ENCODE data around the gene PTPN14.

The PTPN14 gene

GRCh38 chr1:214370615-214371014 is 180.8 kb downstream of the PTPN14 start:
- TF ChIP-seq, protein P1, sequence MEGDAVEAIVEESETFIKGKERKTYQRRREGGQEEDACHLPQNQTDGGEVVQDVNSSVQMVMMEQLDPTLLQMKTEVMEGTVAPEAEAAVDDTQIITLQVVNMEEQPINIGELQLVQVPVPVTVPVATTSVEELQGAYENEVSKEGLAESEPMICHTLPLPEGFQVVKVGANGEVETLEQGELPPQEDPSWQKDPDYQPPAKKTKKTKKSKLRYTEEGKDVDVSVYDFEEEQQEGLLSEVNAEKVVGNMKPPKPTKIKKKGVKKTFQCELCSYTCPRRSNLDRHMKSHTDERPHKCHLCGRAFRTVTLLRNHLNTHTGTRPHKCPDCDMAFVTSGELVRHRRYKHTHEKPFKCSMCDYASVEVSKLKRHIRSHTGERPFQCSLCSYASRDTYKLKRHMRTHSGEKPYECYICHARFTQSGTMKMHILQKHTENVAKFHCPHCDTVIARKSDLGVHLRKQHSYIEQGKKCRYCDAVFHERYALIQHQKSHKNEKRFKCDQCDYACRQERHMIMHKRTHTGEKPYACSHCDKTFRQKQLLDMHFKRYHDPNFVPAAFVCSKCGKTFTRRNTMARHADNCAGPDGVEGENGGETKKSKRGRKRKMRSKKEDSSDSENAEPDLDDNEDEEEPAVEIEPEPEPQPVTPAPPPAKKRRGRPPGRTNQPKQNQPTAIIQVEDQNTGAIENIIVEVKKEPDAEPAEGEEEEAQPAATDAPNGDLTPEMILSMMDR (IDR thresholded peaks at IDR 0.05; ENCODE audit: low read depth, low read length), result no peak
- H3K4me3 ChIP-seq (ENCODE audit: low read depth, low read length), result no peak overlapping the region

DNA sequence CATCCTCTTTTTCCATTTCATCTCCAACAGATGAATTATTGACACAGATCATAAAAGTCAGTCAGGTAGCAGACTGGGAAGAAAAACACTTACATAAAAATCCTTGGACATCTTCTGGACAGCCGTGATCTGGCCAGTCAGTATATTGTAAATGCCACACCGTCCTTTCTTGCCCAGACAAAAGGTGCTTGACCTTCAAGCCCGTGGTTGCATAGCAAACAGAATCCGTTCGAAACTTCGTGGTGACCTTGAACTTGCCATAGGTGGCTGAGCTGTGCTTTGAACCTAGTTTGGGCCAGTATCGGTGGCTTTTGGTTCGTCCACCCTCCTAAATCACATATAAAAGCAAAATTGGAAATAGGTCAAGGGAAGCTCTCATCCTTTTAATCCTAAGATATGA is 182.0 kb downstream of the PTPN14 start:
- TF ChIP-seq, protein P1 (IDR thresholded peaks at IDR 0.05; ENCODE audit: low read depth, low read length), result no peak
- no peak overlapping the region for H3K4me3 ChIP-seq (ENCODE audit: low read depth, low read length)

DNA sequence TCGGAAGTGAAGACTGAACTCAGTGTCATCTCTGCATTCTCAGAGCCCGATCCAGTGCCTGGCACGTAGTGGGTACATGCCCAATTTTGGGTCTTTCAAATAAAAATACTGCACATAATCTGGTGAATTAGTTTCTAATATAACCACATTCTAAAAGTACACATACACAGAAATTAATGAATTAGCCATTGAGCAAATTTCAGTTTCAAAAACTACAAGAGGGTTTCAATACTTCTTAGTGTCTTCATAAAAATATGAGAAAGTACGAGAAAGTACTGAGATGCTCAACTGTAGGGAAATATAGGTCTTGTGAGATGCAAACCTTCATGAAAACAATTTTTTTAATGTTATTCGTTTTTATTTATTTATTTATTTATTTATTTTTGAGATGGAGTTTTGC is 183.6 kb downstream of the PTPN14 start:
- no peak overlapping the region for H3K4me3 ChIP-seq (ENCODE audit: low read depth, low read length)
- TF ChIP-seq, protein P1 (IDR thresholded peaks at IDR 0.05; ENCODE audit: low read depth, low read length), result no peak

GRCh38 chr1:214364786-214365295 is 186.6 kb downstream of the PTPN14 start:
- TF ChIP-seq, protein P1 (IDR thresholded peaks at IDR 0.05; ENCODE audit: low read depth, low read length), result no peak

DNA sequence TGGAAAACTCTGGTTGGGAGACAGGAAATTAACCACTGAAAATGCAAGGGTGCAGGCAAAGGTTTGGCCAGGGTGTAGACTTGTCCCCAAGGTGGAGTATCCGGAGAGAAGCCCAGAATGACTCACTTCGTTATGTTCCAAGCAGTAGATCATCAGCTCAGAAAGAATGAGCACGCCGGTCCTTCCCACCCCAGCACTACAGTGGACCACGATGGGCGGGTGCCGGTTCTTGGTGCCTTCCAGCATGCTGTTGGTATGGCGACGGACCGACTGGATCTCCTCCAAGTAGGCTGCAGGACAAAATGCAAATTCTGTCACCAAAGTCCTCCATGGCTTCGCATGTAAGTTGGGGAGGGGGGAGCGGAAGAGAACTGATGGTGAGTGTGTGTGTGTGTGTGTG is 187.0 kb downstream of the PTPN14 start:
- H3K4me3 ChIP-seq (ENCODE audit: low read depth, low read length), result no peak overlapping the region
- TF ChIP-seq, protein P1 (IDR thresholded peaks at IDR 0.05; ENCODE audit: low read depth, low read length), result no peak

More at GRCh38 chr1:214364786-214365295, 186.6 kb downstream of the PTPN14 start:
- H3K4me3 ChIP-seq (ENCODE audit: low read depth, low read length), result no peak overlapping the region

DNA sequence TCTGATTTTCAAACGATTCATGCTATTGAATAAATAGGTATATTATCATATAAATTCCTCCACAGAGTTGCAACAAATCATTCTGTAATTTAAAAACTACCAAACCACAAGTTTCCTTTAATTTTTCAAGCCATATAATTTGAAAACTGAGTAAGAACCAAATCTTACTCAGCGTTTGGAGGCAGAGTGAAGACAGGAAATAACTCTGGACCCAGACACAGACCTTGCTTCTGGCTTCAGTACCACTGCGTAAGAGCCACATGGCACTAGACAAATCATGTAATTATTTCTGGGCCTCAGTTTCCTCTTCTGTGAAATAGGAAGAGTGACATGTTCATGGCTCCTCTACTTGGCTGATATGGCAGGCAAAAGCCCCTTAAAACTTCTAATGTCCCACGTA is 188.0 kb downstream of the PTPN14 start:
- TF ChIP-seq, protein P1 (IDR thresholded peaks at IDR 0.05; ENCODE audit: low read depth, low read length), result no peak
- H3K4me3 ChIP-seq (ENCODE audit: low read depth, low read length), result no peak overlapping the region

DNA sequence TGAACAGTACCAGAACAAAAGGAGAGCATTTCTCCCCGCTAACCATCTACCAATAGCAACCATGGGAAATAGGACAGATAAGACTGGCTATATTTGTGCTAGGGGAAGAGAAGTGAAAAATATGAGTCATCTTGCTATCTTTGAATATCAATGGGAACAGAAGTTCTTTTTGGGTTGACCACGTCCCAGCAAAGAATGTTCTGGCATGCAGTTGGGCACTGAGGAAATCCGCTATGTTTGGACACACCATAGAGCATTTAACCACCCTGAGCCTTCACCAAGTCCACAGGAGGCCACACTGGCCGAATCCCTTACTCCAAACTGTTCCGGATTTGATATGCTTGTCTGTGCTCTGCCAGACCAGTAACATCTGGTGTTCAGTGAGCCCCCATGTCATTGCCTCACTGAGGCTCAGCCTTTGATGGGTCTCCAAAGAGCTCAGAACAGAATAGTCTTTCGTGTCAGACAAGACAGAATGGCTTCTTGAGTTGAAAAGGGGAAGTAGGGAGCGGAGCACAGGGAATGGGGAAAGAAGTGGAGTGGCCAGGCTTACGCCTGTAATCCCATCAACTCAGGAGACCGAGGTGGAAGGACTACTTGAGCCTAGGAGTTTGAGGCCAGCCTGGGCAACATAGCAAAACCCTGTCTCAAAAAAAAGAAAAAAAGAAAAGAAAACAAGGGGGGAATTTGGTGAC is 189.1 kb downstream of the PTPN14 start:
- TF ChIP-seq, protein P1 (IDR thresholded peaks at IDR 0.05; ENCODE audit: low read depth, low read length), result no peak
- H3K4me3 ChIP-seq (ENCODE audit: low read depth, low read length), result no peak overlapping the region

All from WI38 (cell line).